LHCN-M2 (cell line): ENCODE results near the gene STX12. TPM values are rescaled to one million over a fixed set of nuclear protein-coding genes. Genes with fewer than 3 reads are reported as not detected.

Experiments used
- DNase-seq: peaks from one replicate; pipeline ENCODE4 v3.0.0-alpha.2; 2012; ENCODE audit warnings: low read depth
- polyA plus RNA-seq: library from polyadenylated mRNA; unstranded; fragments of >200 nt; gene quantifications from one replicate; pipeline ENCODE4 v1.2.1, GENCODE V29; 2012; ENCODE audit warnings: missing spikeins
- total RNA-seq: library from RNA; depleted of rRNA; stranded (reverse); fragments of >200 nt; gene quantifications from 2 replicates; pipeline ENCODE4 v1.2.3, GENCODE V29; 2014; rRNA removed

STX12 gene
- 41.4 and 44.9 TPM in 2 replicates for total RNA-seq
- polyA plus RNA-seq, result 17.0 TPM

DNA sequence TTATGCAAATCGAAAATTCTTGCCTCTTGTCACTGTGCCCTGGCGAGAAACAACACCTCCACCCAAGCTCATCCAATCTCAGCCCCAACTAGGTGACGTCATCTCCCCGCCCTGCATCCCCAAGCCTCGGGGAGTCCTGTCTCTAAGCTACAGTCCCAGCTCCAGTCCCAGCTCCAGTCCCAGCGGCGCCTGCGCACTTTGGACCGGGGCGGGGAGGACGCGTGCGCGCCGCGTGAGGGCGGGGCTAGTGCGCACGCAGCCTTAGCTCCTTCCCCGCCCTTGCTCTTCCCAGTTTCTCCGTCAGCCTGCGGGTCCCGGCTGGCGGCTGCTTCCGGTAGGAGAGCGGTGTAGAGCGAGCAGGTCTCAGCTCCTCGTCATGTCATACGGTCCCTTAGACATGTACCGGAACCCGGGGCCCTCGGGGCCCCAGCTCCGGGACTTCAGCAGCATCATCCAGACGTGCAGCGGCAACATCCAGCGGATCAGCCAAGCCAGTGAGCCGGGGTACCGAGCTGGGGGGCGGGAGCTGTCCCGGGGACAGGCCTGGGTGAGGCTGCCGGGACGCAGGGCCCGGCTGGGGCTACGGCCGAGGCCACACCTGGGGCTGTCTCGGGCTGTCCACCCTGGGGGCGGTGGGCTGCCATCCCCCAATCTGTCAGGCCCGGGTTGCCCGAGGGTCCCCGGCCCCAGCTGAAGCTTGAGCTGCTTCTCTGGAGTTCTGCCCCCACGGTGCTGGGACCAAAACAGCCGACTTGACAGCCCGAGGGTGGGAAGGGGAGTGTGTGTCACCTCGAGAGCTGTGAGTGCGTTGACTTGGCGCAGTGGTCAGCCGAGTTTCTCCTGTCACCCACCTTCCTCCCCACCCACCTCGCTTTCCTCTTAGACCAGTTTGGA, at the start of gene STX12:
Gene STX12, plus strand, starts transcription at position 288 of the 894 bp plus-strand sequence. Its CDS starts 89 bp downstream, at position 377.
- DNase-seq, result peak; percentile 99

DNA sequence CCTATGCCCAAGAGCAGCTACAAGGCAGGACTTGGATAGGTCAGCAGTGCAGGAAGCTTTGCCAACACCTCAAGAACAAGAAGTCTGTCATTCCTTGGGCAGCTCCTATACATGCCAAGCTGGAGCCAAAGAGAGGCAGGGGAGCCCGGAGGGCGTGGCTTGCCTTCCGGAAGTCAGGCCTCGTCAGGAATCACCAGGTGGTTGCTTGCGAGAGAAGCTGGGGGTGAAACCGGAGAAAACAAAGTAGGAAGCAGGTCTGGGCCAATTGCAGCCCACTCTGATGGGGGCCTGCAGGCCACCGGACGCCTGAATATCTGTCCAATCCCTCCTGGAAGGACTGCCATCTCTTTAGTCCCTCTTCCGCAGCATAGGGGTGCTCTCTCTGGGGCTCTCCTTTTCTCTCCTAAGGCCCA, 48.1 kb upstream of the STX12 start:
- DNase-seq, result no peak

DNA sequence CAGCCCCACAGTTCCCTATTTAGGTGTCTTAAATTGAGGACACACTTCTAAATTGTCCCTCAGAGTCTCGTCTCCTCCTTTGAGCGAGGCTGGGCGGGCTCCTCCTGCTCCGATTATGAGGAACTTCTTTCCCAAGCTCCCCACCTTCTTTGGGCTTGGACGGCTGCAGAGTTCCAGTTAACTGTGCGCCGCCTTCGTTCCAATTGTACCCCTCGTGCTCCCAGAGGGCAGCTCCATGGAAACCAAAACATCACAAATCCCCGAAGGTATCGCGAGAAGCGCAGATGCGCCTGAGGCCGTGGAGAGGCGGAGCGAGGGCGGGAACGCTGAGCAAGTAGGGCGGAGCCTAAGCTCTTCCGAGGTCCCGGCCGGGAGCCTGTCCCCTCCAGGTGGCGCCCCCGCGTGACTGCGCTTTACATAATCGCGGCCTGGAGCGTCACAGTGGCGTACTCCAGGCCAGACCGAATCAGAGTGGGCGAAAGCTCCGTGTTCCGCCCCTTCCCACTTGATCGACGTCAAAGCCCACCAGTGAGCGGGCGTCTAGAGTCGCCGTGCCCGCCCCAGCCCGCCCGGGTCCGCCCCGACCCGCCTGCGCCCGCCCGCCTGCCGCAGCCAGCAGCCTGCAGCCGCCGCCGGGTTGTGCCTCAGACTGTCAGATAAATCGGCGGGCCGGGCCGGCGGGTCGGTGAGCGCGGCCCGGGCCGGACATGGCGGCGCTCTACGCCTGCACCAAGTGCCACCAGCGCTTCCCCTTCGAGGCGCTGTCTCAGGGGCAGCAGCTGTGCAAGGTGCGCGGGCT, 47.4 kb upstream of the STX12 start, which contains the start of gene FAM76A:
Gene FAM76A, plus strand, starts transcription at position 588 of the 799 bp plus-strand sequence. Its CDS starts 120 bp downstream, at position 708.
- DNase-seq, result peak; percentile 99

DNA sequence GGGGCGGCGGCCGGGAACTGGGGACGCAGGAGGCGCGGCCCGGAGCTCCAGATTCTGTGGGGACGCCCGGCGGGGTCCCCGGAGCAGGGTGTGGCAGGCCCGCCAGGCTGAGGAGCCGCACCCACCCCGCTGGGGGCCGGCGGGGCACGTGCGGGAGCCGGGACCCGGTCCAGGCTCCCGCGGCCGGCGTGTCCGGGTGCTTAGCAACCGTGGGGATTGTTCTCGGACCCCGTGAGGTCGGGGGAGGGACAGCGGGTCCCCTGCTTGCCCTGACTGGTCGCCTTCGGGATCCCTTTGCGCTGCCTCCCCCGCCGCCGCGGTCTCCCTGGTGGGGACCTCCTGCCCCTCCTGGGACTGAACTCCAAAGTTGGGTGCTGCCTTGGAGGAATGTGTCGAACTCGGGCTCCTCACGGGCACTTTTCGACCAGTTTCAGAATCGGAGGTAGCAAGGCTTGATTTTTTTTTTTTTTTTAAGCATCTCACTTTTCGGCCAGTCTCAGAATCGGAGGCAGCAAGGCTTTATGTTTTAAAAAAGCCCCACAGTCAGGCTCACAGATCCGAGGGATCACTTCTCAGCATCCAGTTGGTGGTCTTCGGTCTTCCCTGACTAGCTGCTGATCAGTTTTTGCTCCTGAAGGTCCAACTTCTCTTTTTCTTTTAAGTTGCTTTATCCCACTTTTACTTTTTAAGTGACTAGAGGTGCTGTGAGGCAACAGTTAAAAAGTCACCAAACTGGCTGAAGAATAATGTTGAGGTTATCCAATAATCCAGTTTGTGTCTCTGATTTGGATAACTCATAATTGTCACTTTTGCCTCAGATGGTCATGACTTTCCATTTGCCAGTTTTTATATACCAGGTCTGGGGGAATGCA, 46.6 kb upstream of the STX12 start:
- DNase-seq, result peak; percentile 31

DNA sequence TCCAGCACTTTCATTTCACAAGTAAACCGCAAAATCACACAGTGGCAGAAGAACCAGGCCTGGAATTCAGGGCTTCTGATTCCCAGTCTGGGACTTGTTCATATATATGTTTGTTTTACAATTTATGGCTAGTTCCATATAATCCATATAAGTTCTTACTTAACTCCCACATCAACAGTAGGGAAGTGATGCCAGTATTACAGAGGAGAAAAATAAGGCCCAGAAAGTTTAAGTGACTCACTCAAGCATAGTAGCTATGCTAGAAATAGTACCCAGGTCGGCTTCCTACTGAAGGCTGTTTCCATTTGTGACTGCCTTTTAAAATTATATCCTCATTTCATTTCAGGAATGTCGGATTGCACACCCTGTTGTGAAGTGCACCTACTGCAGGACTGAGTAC, 45.9 kb upstream of the STX12 start:
- peak; percentile 49 for DNase-seq

DNA sequence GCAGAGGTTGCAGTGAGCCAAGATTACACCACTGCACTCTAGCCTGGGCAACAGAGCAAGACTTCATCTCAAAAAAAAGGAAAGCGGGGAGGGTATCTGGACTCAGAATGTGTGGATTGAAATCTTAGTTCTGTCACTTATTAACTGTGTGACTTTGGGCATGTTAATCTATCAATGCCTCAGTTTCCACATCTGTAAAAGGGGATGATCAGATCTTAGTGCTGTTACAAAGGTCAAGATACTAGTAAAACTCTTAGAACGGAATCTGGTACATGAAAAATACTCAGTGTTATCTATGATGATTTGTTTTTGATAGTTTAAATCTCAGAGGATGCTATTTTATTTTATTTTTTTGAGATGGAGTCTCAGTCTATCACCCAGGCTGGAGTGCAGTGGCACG, 36.8 kb upstream of the STX12 start:
- no peak for DNase-seq

DNA sequence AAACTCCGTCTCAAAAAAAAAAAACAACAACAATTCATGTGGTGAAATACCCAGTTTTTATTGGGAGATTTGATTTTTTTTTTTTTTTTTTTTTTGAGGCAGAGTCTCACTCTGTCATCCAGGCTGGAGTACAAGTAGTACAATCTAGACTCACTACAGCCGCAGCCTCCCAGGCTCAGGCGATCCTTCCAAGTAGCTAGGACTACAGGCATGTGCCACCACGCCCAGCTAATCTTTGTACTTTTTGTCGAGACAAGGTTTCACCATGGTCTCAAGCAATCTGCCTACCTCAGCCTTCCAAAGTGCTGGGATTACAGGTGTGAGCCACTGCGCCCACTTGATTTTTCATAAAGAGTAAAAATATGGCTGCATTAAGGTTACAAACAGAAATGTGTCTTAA, 31.9 kb upstream of the STX12 start:
- no peak for DNase-seq

DNA sequence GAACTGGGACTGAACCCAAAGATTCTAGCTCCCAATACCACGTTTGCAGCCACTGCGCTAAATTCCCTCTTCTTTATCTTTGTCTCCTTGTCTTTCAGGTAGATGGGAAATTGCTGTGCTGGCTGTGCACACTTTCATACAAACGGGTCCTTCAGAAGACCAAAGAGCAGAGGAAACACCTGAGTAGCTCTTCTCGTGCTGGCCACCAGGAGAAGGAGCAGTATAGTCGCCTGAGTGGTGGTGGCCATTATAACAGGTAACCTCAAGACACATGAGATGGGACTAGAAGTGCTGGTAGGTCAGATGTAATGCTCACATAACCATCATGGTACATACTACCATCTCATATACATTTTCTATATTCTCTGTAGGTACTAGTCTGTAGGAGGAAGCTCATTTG, 28.5 kb upstream of the STX12 start:
- DNase-seq, result no peak

DNA sequence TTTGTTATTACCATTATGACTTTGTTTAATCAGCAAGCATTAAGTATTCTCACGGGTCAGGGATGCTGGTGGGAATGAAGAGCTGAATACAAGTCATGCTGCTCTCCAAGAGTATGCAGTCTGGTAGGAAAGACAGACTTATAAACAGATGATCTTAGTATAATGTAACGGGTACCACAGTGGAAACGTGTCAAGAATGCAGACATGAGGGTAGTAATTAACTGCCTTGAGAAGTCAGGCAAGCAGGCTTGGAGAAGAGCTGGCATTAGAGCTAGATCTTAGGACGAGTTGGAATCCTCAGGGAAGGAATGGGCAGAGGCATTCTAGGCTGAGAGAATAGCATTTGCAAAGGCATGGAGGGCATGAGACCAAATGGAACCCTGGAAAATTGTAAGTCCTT, 27.6 kb upstream of the STX12 start:
- DNase-seq, result no peak

DNA sequence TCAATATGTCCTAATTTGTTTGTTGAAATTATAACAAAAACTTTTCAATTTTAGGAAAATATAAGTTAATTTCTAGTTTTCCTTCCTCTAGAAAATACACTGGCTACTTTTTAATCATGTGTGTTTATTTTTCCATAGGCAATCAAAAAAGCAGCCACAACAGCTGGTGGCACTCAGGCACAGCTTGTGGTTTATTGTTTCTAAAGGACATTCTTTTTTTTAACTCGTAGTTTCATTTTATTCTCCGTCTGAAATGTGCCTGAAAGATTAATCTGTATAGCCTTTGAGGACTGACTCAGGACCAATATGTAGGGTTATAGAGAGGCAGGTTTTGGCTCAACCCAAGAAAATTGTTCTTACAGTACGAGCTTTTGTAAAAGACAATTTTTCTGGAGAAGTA, 20.7 kb upstream of the STX12 start:
- DNase-seq, result peak; percentile 33

DNA sequence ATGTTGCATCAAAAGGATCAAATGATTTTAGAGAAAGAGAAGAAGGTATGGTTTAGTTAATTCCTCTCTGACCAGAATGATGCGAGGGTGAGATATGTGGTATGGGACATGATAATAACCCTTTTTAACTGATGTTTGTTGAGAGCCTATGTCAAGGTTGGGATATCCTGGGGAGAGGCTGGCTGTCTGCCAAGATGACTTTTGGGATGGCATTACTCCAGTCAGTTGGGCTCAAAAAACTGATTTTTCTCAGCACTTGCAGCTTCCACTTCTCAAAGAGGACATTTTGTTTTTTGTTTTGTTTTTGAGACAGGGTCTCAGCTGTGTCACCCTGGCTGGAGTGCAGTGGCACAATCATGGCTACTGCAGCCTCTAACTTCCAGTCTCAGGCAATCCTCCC, 17.7 kb upstream of the STX12 start:
- DNase-seq, result no peak

DNA sequence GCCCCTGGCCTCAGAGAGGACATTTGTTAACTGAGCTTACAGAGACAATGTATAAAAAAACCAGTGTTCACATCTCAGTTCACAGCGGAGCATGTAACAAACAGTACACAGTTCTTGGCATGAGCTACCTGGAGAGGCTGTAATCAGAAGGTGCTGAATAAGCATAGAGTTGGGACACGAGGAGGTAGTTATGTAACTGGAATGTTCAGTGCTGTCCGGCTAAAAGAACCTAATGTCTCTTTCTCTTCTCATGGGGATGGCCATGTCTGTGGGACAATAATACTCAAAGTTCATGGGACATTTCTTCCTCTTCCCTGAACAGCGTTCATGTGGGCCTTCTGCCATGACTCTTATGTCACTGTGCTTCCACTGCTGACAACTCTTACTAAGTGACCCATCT, 17.2 kb upstream of the STX12 start:
- no peak for DNase-seq

DNA sequence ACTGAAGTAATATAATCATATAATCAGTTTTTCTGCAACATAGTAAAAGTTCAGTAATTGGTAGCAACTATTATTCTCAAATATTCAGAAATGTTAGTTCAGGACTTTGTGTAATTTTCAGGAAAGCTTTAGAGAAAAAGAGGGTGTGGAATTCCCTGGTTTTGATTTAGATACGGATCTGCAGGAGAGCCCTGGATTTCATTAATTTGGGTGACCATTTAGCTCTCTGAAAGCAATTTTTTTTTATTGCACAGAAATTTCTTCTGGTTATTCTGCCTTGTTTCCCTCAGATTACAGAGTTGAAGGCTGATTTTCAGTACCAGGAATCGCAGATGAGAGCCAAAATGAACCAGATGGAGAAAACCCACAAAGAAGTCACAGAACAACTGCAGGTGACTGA, 13.8 kb upstream of the STX12 start:
- DNase-seq, result no peak

DNA sequence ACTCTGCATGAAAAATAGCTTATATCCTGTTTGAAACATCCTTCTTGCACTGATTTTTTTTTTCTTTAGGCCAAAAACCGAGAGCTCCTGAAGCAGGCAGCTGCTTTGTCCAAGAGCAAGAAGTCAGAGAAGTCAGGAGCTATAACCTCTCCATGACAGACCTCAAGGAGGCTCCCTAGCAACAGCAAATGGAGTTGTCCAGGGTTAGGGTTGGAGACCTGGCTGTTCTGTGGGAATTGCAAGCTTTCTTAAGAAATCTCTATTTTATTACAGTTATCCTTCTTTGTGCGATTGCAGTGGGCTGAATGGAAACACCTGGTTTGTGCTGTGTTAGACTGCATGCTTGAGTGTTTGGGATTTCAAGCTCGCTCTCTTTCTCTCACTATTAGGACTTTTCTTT, 12.6 kb upstream of the STX12 start:
- DNase-seq, result peak; percentile 8

DNA sequence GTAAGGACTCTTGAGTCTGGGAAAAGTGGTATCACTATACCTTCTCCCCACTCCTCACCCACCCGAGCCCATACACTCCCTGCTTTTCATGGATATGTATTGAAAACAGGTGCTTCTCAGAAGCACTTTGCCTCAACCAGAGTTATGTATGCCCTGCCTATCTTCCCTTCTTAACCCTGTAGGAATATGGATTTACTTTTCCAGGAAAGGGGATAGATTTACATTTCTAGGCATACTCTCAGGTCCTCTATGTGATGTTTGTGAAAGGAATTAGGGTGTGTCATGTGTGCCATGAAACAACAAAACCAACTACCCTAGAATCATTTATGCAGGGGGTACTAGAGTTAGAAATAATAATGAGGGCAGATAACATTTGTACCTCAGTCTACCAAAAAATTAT, 11.0 kb upstream of the STX12 start:
- no peak for DNase-seq

DNA sequence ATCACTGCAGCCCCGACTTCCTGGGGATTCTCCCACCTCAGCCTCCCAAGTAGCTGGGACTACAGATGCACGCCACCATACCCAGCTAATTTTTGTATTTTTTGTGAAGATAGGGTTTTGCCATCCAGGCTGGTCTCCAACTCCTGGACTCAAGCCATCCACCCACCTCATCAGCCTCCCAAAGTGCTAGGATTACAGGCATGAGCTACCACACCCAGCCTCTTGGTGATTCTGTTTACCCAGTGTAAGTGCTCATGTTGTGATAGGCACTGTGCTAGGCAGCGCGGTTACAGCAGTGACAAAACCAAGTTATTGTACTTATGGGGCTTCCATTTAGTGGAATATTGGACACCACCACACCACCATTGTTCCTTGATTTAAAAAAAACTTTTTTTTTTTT, 9.7 kb upstream of the STX12 start:
- no peak for DNase-seq

DNA sequence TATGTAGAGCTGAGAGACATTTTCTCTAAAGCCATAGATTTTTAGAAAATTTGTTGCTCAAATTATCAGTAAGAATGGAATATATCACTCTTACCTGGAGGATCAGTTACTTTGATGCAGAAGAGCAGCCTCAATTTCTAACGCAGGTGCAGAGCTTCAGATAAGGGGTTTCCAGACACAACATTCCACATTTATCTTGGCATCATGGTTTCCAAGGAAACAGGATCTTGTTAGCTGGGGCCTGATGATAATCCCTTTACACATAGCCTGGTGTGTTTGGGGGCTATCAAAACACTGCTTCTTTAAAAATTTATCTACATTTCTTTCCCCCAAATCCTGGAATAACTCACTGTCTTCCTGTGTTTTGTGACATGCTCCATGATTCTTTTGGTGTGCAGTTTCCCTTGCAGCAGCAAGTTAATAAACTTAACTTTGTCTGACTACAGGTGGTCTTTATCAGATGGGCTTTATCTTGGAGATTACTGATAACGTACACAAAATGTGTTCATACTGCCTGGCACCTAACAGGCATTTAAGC, 2.7 kb upstream of the STX12 start:
- DNase-seq, result no peak

DNA sequence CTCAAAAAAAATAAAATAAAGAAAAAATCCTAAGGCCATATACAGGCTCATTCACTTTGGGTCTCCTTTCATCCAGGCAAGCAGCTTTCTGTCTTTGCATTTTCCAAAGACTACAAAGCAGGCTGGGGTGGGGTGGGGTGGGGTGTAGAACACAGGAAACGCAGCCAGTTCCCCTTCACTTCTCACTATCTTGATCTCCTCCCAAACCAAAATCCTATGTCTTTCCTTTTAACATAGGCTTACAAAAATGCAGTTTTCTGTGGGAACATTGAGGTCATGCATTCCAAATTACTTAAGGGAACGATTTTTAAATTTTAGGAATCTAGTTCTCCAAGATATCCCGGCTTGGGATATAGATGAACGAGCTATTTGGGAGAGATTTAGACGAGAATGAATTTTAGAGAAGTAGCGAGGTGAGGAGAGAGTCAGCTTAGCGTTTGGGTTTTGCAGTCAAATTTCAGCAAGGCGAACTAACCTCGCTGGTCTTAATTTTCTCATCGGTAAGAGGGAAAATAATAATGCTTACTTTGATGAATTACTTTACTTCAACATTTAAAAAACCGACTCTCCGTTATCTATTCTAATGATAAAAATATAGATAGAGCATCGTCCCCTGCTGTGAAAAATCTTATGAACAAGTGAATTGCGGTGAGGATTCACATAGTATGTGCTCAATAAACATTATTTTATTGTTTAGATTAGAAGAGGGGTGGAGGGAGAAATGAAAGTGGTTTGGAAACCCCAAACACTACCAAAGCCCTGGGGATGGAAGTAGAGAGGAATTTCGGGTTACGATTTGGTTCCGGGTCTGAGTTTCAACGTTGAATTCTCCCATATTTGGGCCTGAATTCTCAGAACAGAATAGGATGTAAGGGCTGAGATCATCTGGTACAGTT, 735 bp upstream of the STX12 start:
- DNase-seq, result no peak

DNA sequence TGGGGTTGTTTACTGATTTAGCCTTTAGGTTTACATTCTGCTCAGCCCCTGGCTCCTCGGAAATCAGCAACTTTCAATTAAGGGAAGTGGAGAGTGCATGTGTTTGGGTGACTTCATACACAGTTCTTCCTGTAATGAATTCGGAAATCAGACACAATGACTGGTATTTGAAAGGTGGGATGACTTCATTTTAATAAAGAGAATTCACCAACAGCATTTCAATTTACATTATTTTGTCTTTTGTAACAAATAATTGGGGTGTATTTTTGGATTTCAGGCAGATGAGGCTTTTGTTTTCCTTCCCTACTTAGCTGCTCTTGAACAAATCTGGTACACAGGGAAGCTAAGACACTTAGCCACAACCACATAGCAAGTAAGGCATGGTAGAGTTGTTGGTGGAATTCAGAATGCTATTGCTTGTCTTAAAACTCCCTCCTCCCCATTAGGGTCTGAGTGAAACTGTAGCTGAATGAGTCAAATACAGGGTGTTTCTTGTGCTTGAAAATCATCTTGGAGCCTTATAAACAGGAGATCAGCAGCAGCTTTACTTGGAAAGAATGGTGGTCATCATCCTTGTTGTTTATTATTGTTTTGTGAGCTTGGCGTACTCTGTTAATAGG, 917 bp downstream of the STX12 start:
- peak; percentile 26 for DNase-seq

DNA sequence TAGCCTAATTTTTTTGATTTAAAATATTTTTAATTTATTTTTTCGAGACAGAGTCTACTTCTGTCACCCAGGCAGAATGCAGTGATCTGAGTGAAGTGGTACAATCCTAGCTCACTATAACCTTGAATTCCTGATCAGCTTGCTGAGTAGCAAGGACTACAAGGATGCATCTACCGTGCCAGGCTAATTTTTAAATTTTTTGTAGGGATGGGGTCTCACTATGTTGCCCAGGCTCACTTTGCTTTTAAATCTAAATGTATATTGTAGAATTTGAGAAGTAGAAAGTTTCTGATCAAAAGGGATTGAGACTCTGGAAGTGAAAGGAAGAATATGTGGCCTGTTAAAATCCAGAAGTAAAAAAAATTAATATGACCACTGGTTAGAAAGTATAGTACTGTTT, 1.6 kb downstream of the STX12 start:
- no peak for DNase-seq
